ENCODE data around the gene ANTKMT. TPM values are rescaled to one million over a fixed set of nuclear protein-coding genes. Genes with fewer than 3 reads are reported as not detected.
"Not testable (repeated sequence)": the region's sequence is repeated elsewhere in the genome, so short reads cannot be mapped to it uniquely, and the experiment has no call there.

The ANTKMT gene
- total RNA-seq, 1 donor from 2014 or later = 58.0 TPM

DNA sequence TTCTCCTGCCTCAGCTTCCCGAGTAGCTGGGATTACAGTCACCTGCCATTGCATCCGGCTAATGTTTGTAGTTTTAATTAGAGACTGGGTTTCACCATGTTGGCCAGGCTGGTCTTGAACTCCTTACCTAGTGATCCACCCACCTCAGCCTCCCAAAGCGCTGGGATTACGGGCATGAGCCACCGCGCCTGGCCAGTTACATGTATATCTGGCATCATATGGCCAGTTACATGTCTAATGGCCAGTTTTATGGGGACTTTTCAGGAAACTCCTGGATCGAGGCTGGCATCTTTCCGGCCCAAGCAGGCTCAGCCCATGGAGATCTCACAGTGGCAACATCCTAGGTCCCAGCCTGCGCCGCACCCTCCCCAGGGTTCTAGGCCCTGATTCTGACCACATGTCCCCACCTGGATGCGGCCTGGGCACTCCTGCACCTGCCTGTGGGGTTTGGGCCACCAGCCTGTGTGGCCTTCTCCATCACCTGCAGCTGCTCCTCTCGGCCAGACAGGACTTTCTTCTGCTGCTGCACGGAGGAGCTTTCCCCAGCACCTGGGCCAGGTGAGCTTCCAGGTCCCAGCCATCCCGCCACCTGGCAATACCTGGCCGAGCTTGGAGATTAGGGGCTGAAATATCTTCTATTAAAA is 21.2 kb downstream of the ANTKMT start:
- intact Hi-C loops (cut with micrococcal nuclease) = loop anchor here (1.0 to 2.0 kb wide), 6 partner anchors 14 to 163 kb away; partner anchors contain the start of genes CHTF18 and RPUSD1
- Mint-ChIP-seq H3K27ac (no peak overlapping the region), H3K27me3 (no peaks in the 10 kb centered on the region), H3K36me3 (ENCODE audit: low read depth) (peaks cover 12% of the 10 kb centered on the region), H3K9me3 (no peaks in the 10 kb centered on the region), H3K4me3 (peak overlapping the region; percentile 38), H3K4me1 (peaks cover 24% of the 10 kb centered on the region)
- POLR2A ChIA-PET = no interaction called here
- ATAC-seq (ENCODE audit: low read depth) (no peak), DNase-seq (no peak)
- CTCF ChIA-PET = interaction anchor here (2.8 kb wide), 1 partner anchor 20 kb away, joined by 12 read pairs; the partner anchor contains the start of gene ANTKMT
- TF ChIP-seq, protein P1, sequence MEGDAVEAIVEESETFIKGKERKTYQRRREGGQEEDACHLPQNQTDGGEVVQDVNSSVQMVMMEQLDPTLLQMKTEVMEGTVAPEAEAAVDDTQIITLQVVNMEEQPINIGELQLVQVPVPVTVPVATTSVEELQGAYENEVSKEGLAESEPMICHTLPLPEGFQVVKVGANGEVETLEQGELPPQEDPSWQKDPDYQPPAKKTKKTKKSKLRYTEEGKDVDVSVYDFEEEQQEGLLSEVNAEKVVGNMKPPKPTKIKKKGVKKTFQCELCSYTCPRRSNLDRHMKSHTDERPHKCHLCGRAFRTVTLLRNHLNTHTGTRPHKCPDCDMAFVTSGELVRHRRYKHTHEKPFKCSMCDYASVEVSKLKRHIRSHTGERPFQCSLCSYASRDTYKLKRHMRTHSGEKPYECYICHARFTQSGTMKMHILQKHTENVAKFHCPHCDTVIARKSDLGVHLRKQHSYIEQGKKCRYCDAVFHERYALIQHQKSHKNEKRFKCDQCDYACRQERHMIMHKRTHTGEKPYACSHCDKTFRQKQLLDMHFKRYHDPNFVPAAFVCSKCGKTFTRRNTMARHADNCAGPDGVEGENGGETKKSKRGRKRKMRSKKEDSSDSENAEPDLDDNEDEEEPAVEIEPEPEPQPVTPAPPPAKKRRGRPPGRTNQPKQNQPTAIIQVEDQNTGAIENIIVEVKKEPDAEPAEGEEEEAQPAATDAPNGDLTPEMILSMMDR (IDR thresholded peaks at IDR 0.05) = no peak

DNA sequence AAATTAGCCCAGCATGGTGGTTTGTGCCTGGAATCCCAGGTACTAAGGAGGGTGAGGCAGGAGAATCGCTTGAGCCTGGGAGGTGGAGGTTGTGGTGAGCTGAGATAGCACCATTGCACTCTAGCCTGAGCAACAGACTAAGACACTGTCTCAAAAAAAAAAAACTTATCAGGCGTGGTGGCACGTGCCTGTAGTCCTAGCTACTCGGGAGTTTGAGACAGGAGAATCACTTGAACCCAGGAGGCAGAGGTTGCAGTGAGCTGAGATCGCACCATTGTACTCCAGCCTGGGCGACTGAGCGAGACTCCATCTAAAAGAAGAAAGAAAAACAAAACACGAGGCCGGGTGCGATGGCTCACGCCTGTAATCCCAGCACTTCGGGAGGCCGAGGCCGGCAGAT is 21.9 kb downstream of the ANTKMT start:
- H3K27me3 Mint-ChIP-seq; H3K9me3 Mint-ChIP-seq; DNase-seq; H3K27ac Mint-ChIP-seq; intact Hi-C loops (cut with micrococcal nuclease); H3K4me3 Mint-ChIP-seq; ATAC-seq (ENCODE audit: low read depth); H3K36me3 Mint-ChIP-seq (ENCODE audit: low read depth): not testable (repeated sequence)
- ChIA-PET CTCF (interaction anchor here (0.8 kb wide), 1 partner anchor 27 kb away, joined by 3 read pairs; no protein-coding TSS in a partner anchor), POLR2A (interaction anchor here (0.6 to 0.7 kb wide), 2 partner anchors 15 to 66 kb away, joined by 3 to 4 read pairs; no protein-coding TSS in a partner anchor)
- peaks cover 18% of the 10 kb centered on the region for H3K4me1 Mint-ChIP-seq

DNA sequence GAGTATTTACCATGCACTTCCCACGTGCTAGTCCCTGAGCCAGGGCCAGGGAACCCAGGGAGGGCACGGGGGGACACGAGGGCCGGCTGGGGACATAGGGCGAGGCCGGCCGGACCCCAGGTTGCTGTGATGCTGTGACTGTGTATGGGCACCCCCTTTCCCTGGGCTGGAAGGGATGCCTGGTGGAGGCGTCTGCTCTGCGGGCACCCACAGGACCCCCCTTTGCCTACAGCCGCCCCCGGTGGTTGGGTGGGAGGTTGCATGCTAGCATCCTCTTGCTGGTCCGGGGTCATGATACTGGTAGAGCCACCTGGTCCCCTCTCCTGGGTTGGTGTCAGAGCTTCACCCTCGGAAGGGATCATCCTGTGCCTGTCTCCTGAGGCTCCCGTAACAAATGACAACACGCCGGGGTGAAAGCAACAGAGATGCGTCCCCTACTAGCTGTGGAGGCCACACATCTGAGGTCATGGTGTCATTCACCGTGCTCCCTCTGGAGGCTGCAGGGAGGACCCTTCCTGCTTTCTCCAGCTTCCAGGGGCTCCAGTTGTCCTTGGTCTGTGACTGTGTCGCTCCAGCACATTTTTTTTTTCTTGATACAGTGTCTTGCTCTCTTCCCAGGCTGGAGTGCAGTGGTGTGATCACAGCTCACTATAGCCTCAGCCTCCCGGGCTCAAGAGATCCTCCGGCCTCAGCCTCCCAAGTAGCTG is 23.0 kb downstream of the ANTKMT start:
- no peaks in the 10 kb centered on the region for H3K9me3 Mint-ChIP-seq
- no peaks in the 10 kb centered on the region for H3K27me3 Mint-ChIP-seq
- POLR2A ChIA-PET = interaction anchor here (0.6 to 1.3 kb wide), 3 partner anchors 16 to 963 kb away, joined by 3 to 4 read pairs (median 4); partner anchors contain the start of gene ANTKMT
- ATAC-seq (ENCODE audit: low read depth) (no peak), DNase-seq (no peak)
- H3K36me3 Mint-ChIP-seq (ENCODE audit: low read depth) = peaks cover 5% of the 10 kb centered on the region
- TF ChIP-seq, protein P1 (IDR thresholded peaks at IDR 0.05) = no peak
- intact Hi-C loops (cut with micrococcal nuclease) = no loop called here
- H3K27ac Mint-ChIP-seq = no peak overlapping the region
- H3K4me3 Mint-ChIP-seq = no peak overlapping the region
- CTCF ChIA-PET = no interaction called here
- H3K4me1 Mint-ChIP-seq = peaks cover 10% of the 10 kb centered on the region

DNA sequence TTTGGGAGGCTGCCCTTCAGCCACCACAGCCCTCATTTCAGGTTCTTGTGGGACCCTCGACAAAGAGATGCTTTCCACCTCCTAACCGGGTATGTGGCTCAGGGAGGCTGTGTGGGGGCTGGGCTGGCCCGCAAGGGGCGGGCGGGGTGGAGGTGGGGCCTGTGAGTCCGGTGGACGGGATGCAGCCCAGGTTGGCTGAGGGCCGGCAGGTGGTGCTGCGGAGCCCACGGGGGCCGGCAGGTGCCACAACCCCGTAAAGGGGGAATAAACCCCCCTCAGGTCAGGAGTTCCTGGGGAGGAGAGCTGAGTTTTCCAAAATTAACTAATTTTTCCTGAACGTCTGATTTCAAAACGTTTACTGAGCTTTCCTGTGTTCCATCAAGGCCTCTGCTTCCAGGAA is 24.8 kb downstream of the ANTKMT start:
- Mint-ChIP-seq H3K4me1 (no peaks in the 10 kb centered on the region), H3K36me3 (ENCODE audit: low read depth) (no peaks in the 10 kb centered on the region), H3K9me3 (no peaks in the 10 kb centered on the region), H3K27me3 (no peaks in the 10 kb centered on the region), H3K4me3 (no peak overlapping the region), H3K27ac (no peak overlapping the region)
- ATAC-seq (ENCODE audit: low read depth) (no peak), DNase-seq (no peak)
- CTCF ChIA-PET = no interaction called here
- POLR2A ChIA-PET = interaction anchor here (0.8 kb wide), 1 partner anchor 170 kb away, joined by 3 read pairs; no protein-coding TSS in a partner anchor
- TF ChIP-seq, protein P1 (IDR thresholded peaks at IDR 0.05) = no peak
- intact Hi-C loops (cut with micrococcal nuclease) = no loop called here

DNA sequence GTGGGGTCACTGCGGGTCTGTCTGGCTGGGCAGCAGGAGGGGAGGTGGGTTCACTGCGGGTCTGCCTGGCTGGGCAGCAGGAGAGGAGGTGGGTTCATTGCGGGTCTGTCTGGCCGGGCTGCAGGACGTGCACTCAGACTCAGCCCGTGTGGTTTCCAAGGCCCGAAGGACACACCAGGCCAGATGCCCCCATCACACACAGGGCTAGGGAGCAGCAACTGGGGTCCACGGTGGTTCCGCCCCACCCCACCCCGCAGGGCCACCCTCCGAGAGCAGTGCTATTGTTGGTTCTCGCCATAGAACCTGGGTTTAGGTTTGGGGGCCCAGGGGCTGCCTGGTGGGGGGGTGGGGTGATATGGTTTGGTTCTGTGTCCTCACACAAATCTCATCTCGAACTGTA is 25.7 kb downstream of the ANTKMT start:
- TF ChIP-seq, protein P1 (IDR thresholded peaks at IDR 0.05) = no peak
- H3K4me1 Mint-ChIP-seq = no peaks in the 10 kb centered on the region
- ChIA-PET POLR2A (no interaction called here), CTCF (no interaction called here)
- no peak overlapping the region for H3K4me3 Mint-ChIP-seq
- no peak overlapping the region for H3K27ac Mint-ChIP-seq
- ATAC-seq (ENCODE audit: low read depth) (no peak), DNase-seq (no peak)
- no peaks in the 10 kb centered on the region for H3K9me3 Mint-ChIP-seq
- intact Hi-C loops (cut with micrococcal nuclease) = no loop called here
- no peaks in the 10 kb centered on the region for H3K27me3 Mint-ChIP-seq
- no peaks in the 10 kb centered on the region for H3K36me3 Mint-ChIP-seq (ENCODE audit: low read depth)

Measured in activated B cell treated with CpG ODN at 0.5 μM for 24 hours (primary cell).